NCI-H2107 (cell line): ENCODE results near the gene TSEN34.
"Not testable (repeated sequence)": the region's sequence is repeated elsewhere in the genome, so short reads cannot be mapped to it uniquely, and the experiment has no call there.

Experiments
- DNase-seq: peaks from one replicate; lab custom pipeline; 2025; lab: John Stamatoyannopoulos, UW

TSEN34 gene

DNA sequence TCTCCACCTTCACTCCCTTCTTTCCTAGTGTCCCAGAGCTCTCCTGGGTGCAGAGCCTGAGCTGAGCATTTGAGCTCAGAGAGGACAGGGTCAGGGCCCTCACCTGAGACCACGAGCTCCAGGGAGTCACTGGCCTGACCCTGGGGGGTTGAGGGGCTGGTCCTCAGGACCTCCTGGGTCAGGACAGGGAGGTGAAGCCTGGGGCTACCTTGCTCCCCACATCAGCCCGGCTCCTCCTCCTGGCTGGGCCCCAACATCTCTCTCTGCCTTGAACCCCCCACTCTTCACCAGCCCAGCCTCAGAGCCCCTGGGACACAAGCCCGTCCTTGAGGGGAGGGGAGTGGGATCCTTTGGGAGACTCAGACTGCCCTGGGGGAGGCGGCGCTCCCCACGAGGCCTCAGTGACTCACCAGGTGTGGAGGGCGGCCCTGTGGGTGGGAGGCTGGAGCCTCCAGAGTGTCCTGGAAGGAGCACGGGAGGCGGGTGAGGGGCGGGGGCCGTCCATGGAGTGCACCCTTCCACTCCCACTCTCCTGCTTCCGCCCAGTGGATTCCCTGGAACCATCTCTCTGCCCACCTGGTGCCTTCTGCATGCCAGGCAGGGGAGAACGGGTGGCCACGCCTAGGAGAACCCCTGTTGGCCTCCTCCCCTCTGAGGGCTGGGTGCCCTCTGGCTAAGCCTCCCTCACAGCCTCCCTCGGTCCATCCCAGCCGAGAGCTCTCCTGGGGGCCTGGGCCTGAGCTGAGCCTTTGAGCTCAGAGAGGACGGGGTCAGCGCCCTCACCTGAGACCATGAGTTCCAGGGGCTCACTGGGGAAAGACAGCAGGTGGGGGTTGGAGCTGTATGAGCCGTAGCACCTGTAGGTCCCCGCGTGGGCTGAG is 48.6 kb downstream of the TSEN34 start:
- DNase-seq = not testable (repeated sequence)

DNA sequence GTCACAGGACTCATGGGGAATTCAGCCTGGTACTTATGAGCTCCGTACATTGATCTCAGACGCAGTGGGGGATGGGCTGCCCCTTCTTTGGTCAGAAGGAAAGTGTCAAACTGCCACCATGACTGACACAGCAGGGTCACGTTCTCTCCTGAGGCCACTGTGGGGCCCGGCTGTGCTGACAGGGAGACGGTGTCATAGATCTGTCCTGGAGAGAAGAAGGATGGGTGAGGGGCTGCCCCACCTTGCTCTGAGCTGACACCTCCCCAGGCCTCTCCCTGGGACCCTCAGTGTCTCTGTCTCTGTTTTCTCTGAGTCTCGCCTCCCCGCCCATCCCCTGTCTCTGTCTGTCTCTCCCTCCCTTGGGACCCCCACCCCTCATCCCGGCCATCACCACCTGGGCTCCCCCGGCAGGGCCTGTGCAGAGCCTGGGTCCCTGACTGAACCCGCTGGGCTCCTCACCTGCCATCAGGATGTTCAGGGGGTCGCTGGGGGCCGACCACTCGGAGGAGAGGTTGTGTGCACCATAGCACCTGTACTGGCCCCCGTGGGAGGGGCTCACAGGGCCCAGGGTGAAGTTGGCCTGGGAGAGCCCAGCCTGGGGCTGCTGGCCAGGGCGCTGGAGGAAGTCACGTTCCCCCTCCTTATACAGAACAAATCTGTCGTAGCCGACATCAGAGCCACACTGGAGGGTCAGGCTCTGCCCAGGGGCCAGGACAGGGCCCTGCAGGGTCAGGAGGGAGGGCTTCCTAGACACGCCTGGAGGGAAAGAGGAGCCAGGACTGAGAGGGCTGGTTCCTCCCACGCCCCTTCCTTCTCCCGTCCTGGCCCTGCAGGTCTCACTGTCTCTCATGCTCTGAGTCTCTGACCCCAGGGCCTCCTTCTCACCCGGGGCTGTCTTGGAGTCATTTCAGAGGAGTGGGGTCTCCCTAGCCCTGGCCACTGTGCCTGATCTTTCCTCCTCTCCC is 49.5 kb downstream of the TSEN34 start:
- DNase-seq = not testable (repeated sequence)

DNA sequence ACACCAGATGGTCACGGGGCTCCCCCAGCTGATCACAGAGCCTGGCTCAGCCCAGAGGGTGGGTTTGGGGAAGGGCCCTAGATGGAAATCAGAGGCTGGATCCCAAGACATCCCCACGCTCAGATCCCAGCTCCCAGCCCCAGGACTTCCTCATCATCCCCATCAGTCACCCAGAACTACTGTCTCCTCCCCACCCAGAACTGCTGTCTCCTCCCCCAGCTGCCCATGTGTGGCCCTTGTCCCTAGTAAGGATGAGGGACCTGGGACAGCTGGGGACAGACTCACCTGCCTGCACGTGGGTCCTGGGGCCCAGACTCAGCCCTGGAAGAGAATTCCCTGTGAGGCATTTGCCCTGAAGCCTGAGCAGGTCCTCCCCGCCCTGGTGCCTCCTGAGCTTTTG is 51.1 kb downstream of the TSEN34 start:
- DNase-seq = not testable (repeated sequence)

DNA sequence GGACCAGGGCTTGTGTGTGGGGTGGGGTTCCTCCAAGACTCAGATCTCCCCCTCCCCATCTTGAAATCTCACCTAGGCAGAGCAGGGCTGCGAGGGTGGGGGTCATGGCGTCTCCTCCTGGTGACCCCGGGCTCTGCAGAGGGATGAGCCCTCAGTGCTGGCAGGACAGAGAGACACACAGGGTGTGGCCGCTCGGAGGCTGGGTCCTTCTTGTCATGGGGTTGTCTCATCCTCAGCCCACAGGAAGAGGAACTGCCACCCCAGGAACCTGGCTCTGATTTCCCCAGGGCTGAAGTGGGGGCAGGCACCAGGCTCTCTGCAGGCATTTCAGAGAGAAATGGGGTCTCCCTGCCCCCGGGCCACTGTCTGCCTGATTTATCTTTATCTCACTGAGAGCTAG is 51.5 kb downstream of the TSEN34 start, which contains the start of gene LILRA6:
Gene LILRA6 (minus strand): TSS at position 145 of the 400 bp plus-strand sequence.
- DNase-seq = not testable (repeated sequence)

DNA sequence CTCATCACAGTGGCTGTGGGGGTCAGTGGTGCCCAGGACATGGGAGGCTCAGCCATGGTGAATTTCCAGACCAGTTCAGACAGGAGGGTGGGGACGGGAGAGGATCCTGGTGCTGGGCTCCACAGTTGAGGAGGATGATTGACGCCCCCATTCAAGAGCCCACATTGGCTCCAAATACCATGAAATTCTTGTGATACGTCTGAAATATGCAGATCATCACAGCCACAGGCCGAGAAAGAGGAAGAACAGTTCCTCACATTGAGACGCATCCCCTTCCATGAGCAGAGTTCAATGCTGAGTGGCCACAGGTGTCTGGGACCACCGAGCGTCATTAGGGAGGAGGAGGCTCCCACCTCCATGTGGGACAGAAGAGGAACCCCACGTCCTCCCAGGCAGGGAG is 52.7 kb downstream of the TSEN34 start:
- DNase-seq = not testable (repeated sequence)
